ENCODE results near the gene CSAD. TPM values are rescaled to one million over a fixed set of nuclear protein-coding genes. Genes with fewer than 3 reads are reported as not detected.

Gene CSAD
- total and polyA plus RNA-seq, 2 experiments from 2014 or later, result 3.2 to 7.1 TPM

DNA sequence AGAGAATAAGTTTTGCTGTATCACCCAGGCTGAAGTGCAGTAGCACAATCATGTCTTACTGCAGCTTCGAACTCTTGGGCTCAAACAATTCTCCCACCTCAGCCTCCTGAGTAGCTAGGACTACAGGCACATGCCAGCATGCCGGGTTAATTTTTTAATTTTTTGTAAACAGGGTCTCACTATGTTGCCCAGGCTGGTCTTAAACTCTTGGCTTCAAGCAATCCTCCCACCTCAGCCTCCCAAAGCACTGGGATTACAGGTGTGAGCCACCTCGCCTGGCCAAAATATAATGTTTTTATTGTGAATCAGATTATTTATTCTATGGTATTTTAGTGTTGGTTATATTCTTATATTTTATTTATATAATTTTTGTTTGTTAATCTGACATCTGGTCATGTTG, 4.0 kb downstream of the CSAD start:
- peaks cover 18% of the 10 kb centered on the region; the same call in 1 of the 2 replicates for H4K20me1 ChIP-seq (replicated peaks; ENCODE audit: insufficient read depth)
- Mint-ChIP-seq H3K27me3 (ENCODE audit: insufficient read depth, low read depth, poor library complexity) (peaks cover 79% of the 10 kb centered on the region), H3K9me3 (no peaks in the 10 kb centered on the region), H3K27ac (no peak overlapping the region), H3K36me3 (ENCODE audit: low read depth) (peaks cover 8% of the 10 kb centered on the region), H3K4me1 (peaks cover 27% of the 10 kb centered on the region), H3K4me3 (no peak overlapping the region)
- DNase-seq (ENCODE audit: low spot score) (no peak), ATAC-seq (no peak)
- H3K4me1 ChIP-seq (ENCODE audit: insufficient read depth), result peaks cover 21% of the 10 kb centered on the region
- peaks cover 78% of the 10 kb centered on the region for H3K27me3 ChIP-seq (ENCODE audit: insufficient read depth)
- H3K9me2 ChIP-seq (ENCODE audit: insufficient read depth), result no peaks in the 10 kb centered on the region
- no peak for TF ChIP-seq STAT1 (IDR thresholded peaks at IDR 0.05; ENCODE audit: unreplicated experiment)
- no peak overlapping the region for H3K27ac ChIP-seq (ENCODE audit: low read depth)
- no peak overlapping the region for H3K4me3 ChIP-seq
- H3K36me3 ChIP-seq (ENCODE audit: insufficient read depth), result peaks cover 2% of the 10 kb centered on the region; the same call in 1 of the 2 replicates
- peaks cover 3% of the 10 kb centered on the region for H3K79me2 ChIP-seq (replicated peaks; ENCODE audit: insufficient read depth)
- peaks cover 14% of the 10 kb centered on the region for H3F3A ChIP-seq (replicated peaks; ENCODE audit: low read depth)
- H3K4me2 ChIP-seq, result no peak overlapping the region
- H2AFZ ChIP-seq, result no peak overlapping the region

DNA sequence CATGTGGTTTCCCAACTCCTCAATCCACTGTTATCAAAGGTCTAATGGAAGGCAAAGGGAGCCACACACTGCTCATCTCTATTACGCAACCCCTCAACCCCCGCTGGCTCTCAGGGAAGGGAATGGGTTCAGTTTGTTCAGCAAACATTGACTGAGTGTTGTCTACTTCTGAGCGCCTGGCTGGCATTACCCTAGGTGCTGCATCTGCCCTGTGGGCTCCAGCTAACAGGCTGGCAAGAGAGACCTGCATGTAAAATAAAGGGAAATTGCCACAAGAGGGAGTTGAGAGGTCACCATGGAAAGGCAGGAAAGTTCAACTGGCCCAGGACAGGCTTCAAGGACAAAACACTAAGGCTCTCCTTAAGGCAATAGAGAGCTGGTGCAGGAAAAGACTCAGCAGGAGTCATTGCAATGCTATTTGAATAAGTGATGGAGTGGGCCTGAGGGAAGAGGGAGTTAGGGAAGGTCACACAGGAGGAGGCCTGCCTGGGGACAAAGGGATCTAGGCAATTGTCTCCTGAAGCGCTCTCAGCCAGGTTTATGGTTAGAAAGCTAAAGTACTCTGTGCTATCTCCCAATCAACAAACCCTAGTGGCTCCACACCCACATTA, 5.7 kb downstream of the CSAD start:
- no peak overlapping the region for H3K4me2 ChIP-seq
- peaks cover 91% of the 10 kb centered on the region for H3K27me3 Mint-ChIP-seq (ENCODE audit: insufficient read depth, low read depth, poor library complexity)
- H3K4me1 ChIP-seq (ENCODE audit: insufficient read depth), result peaks cover 16% of the 10 kb centered on the region
- no peak overlapping the region for H3K27ac Mint-ChIP-seq
- no peaks in the 10 kb centered on the region for H3K79me2 ChIP-seq (replicated peaks; ENCODE audit: insufficient read depth)
- DNase-seq (ENCODE audit: low spot score), result peak; percentile 95
- H3K4me1 Mint-ChIP-seq, result peaks cover 30% of the 10 kb centered on the region
- no peaks in the 10 kb centered on the region for H3K9me3 Mint-ChIP-seq
- H3K36me3 ChIP-seq (ENCODE audit: insufficient read depth), result no peaks in the 10 kb centered on the region
- ATAC-seq, result peak; percentile 96
- peaks cover 96% of the 10 kb centered on the region for H3K27me3 ChIP-seq (ENCODE audit: insufficient read depth)
- H3K9me2 ChIP-seq (ENCODE audit: insufficient read depth), result no peaks in the 10 kb centered on the region
- H4K20me1 ChIP-seq (replicated peaks; ENCODE audit: insufficient read depth), result peaks cover 14% of the 10 kb centered on the region
- peaks cover 5% of the 10 kb centered on the region for H3F3A ChIP-seq (replicated peaks; ENCODE audit: low read depth)
- H3K36me3 Mint-ChIP-seq (ENCODE audit: low read depth), result peaks cover 2% of the 10 kb centered on the region; the same call in 1 of the 3 replicates
- no peak overlapping the region for H3K27ac ChIP-seq (ENCODE audit: low read depth)
- H2AFZ ChIP-seq, result no peak overlapping the region
- H3K4me3 ChIP-seq, result no peak overlapping the region
- 0 out of 3 replicates have a peak overlapping the region, but pooled peaks have one; percentile 1 for H3K4me3 Mint-ChIP-seq
- TF ChIP-seq, protein P1, sequence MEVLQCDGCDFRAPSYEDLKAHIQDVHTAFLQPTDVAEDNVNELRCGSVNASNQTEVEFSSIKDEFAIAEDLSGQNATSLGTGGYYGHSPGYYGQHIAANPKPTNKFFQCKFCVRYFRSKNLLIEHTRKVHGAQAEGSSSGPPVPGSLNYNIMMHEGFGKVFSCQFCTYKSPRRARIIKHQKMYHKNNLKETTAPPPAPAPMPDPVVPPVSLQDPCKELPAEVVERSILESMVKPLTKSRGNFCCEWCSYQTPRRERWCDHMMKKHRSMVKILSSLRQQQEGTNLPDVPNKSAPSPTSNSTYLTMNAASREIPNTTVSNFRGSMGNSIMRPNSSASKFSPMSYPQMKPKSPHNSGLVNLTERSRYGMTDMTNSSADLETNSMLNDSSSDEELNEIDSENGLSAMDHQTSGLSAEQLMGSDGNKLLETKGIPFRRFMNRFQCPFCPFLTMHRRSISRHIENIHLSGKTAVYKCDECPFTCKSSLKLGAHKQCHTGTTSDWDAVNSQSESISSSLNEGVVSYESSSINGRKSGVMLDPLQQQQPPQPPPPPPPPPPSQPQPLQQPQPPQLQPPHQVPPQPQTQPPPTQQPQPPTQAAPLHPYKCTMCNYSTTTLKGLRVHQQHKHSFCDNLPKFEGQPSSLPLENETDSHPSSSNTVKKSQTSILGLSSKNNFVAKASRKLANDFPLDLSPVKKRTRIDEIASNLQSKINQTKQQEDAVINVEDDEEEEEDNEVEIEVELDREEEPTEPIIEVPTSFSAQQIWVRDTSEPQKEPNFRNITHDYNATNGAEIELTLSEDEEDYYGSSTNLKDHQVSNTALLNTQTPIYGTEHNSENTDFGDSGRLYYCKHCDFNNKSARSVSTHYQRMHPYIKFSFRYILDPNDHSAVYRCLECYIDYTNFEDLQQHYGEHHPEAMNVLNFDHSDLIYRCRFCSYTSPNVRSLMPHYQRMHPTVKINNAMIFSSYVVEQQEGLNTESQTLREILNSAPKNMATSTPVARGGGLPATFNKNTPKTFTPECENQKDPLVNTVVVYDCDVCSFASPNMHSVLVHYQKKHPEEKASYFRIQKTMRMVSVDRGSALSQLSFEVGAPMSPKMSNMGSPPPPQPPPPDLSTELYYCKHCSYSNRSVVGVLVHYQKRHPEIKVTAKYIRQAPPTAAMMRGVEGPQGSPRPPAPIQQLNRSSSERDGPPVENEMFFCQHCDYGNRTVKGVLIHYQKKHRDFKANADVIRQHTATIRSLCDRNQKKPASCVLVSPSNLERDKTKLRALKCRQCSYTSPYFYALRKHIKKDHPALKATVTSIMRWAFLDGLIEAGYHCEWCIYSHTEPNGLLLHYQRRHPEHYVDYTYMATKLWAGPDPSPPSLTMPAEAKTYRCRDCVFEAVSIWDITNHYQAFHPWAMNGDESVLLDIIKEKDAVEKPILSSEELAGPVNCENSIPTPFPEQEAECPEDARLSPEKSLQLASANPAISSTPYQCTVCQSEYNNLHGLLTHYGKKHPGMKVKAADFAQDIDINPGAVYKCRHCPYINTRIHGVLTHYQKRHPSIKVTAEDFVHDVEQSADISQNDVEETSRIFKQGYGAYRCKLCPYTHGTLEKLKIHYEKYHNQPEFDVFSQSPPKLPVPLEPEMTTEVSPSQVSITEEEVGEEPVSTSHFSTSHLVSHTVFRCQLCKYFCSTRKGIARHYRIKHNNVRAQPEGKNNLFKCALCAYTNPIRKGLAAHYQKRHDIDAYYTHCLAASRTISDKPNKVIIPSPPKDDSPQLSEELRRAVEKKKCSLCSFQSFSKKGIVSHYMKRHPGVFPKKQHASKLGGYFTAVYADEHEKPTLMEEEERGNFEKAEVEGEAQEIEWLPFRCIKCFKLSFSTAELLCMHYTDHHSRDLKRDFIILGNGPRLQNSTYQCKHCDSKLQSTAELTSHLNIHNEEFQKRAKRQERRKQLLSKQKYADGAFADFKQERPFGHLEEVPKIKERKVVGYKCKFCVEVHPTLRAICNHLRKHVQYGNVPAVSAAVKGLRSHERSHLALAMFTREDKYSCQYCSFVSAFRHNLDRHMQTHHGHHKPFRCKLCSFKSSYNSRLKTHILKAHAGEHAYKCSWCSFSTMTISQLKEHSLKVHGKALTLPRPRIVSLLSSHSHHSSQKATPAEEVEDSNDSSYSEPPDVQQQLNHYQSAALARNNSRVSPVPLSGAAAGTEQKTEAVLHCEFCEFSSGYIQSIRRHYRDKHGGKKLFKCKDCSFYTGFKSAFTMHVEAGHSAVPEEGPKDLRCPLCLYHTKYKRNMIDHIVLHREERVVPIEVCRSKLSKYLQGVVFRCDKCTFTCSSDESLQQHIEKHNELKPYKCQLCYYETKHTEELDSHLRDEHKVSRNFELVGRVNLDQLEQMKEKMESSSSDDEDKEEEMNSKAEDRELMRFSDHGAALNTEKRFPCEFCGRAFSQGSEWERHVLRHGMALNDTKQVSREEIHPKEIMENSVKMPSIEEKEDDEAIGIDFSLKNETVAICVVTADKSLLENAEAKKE (CRISPR knock-in tag; IDR thresholded peaks at IDR 0.05), result no peak; the same call in 1 of the 2 replicates
- TF ChIP-seq JUNB (IDR thresholded peaks at IDR 0.05; ENCODE audit: unreplicated experiment) (no peak), ZNF114 (CRISPR knock-in tag; IDR thresholded peaks at IDR 0.05) (no peak), NANOG (IDR thresholded peaks at IDR 0.05; ENCODE audit: borderline replicate concordance) (peak; percentile 87), EZH2 (IDR thresholded peaks at IDR 0.05; ENCODE audit: low read depth, unreplicated experiment) (no peak), STAT1 (IDR thresholded peaks at IDR 0.05; ENCODE audit: unreplicated experiment) (no peak), POLR2AphosphoS5 (IDR thresholded peaks at IDR 0.05; ENCODE audit: low read depth) (peak; percentile 87), CREB1 (CRISPR knock-in tag; IDR thresholded peaks at IDR 0.05; ENCODE audit: low read depth) (no peak)
- TF ChIP-seq, protein P2, sequence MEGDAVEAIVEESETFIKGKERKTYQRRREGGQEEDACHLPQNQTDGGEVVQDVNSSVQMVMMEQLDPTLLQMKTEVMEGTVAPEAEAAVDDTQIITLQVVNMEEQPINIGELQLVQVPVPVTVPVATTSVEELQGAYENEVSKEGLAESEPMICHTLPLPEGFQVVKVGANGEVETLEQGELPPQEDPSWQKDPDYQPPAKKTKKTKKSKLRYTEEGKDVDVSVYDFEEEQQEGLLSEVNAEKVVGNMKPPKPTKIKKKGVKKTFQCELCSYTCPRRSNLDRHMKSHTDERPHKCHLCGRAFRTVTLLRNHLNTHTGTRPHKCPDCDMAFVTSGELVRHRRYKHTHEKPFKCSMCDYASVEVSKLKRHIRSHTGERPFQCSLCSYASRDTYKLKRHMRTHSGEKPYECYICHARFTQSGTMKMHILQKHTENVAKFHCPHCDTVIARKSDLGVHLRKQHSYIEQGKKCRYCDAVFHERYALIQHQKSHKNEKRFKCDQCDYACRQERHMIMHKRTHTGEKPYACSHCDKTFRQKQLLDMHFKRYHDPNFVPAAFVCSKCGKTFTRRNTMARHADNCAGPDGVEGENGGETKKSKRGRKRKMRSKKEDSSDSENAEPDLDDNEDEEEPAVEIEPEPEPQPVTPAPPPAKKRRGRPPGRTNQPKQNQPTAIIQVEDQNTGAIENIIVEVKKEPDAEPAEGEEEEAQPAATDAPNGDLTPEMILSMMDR (conservative IDR thresholded peaks at IDR 0.05; ENCODE audit: low read depth in 2 of 2), result peak; percentile 52 to 69
- TF ChIP-seq, protein P3, sequence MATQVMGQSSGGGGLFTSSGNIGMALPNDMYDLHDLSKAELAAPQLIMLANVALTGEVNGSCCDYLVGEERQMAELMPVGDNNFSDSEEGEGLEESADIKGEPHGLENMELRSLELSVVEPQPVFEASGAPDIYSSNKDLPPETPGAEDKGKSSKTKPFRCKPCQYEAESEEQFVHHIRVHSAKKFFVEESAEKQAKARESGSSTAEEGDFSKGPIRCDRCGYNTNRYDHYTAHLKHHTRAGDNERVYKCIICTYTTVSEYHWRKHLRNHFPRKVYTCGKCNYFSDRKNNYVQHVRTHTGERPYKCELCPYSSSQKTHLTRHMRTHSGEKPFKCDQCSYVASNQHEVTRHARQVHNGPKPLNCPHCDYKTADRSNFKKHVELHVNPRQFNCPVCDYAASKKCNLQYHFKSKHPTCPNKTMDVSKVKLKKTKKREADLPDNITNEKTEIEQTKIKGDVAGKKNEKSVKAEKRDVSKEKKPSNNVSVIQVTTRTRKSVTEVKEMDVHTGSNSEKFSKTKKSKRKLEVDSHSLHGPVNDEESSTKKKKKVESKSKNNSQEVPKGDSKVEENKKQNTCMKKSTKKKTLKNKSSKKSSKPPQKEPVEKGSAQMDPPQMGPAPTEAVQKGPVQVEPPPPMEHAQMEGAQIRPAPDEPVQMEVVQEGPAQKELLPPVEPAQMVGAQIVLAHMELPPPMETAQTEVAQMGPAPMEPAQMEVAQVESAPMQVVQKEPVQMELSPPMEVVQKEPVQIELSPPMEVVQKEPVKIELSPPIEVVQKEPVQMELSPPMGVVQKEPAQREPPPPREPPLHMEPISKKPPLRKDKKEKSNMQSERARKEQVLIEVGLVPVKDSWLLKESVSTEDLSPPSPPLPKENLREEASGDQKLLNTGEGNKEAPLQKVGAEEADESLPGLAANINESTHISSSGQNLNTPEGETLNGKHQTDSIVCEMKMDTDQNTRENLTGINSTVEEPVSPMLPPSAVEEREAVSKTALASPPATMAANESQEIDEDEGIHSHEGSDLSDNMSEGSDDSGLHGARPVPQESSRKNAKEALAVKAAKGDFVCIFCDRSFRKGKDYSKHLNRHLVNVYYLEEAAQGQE (IDR thresholded peaks at IDR 0.05; ENCODE audit: unreplicated experiment), result no peak
